Measurements from ENCODE around the gene ADAM19.

DNA sequence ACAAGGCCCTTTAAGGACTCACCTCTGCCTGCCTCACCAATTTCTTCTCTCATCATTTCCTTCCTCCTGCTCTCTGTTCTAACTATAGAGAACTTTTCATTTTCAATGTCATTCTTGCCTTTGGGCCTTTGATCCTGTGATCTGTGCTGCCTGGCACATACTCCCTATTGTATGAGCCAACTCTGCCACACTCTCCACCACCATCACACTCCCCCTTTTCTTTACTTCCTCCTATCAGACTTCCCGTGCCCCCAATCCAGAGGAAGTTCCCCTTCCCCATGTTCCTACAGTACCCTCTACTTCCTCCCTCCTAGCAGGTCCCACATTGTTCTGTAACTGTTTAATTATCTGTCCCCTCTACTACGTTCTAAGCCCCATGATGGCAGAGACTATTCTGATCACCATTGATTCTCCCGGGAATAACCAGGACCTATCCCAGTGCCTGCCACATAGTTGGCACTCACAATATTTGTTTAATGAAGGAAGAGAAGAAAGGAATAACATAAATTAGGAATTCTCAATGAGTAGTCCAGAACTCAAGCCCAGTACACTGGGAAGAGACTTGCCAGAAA lies 27.5 kb downstream of the ADAM19 start:
- no peak for TF ChIP-seq POLR2A (IDR thresholded peaks at IDR 0.05)
- TF ChIP-seq, protein P1, sequence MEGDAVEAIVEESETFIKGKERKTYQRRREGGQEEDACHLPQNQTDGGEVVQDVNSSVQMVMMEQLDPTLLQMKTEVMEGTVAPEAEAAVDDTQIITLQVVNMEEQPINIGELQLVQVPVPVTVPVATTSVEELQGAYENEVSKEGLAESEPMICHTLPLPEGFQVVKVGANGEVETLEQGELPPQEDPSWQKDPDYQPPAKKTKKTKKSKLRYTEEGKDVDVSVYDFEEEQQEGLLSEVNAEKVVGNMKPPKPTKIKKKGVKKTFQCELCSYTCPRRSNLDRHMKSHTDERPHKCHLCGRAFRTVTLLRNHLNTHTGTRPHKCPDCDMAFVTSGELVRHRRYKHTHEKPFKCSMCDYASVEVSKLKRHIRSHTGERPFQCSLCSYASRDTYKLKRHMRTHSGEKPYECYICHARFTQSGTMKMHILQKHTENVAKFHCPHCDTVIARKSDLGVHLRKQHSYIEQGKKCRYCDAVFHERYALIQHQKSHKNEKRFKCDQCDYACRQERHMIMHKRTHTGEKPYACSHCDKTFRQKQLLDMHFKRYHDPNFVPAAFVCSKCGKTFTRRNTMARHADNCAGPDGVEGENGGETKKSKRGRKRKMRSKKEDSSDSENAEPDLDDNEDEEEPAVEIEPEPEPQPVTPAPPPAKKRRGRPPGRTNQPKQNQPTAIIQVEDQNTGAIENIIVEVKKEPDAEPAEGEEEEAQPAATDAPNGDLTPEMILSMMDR (IDR thresholded peaks at IDR 0.05), result no peak
